ENCODE results near the gene GALT. TPM values are rescaled to one million over a fixed set of nuclear protein-coding genes. Genes with fewer than 3 reads are reported as not detected.
"Not testable (repeated sequence)": the region's sequence is repeated elsewhere in the genome, so short reads cannot be mapped to it uniquely, and the experiment has no call there.

The GALT gene
- total RNA-seq, 1 experiment from 2014 or later: 45.4 TPM

GRCh38 chr9:34638138-34638445, 8.4 kb upstream of the GALT start:
- H3K27me3 ChIP-seq (ENCODE audit: low read length): no peaks in the 10 kb centered on the region
- peaks cover 15% of the 10 kb centered on the region for H4K20me1 ChIP-seq (ENCODE audit: insufficient read depth, low read depth, low read length)
- no peaks in the 10 kb centered on the region for H3K9me3 ChIP-seq (ENCODE audit: low read length)
- no peak overlapping the region; the same call in 1 of the 2 replicates for H3K27ac ChIP-seq (ENCODE audit: low read length)
- no peak for DNase-seq
- H2AFZ ChIP-seq (ENCODE audit: low read length): peak overlapping the region; percentile 75
- peak overlapping the region; percentile 94 for H3K4me3 ChIP-seq (ENCODE audit: low read length)
- peak overlapping the region; percentile 88 for H3K9ac ChIP-seq (ENCODE audit: low read length)
- H3K9me2 ChIP-seq (replicated peaks; ENCODE audit: insufficient read depth, low read length): no peaks in the 10 kb centered on the region
- H3K79me2 ChIP-seq (ENCODE audit: low read length): peaks cover 22% of the 10 kb centered on the region
- H3K36me3 ChIP-seq (ENCODE audit: insufficient read depth, low read length): peaks cover 10% of the 10 kb centered on the region; the same call in 1 of the 2 replicates
- peak overlapping the region; percentile 88 for H3K4me2 ChIP-seq (ENCODE audit: low read depth, low read length, poor library complexity, severe bottlenecking)
- H3K4me1 ChIP-seq (ENCODE audit: low read length): peaks cover 26% of the 10 kb centered on the region

DNA sequence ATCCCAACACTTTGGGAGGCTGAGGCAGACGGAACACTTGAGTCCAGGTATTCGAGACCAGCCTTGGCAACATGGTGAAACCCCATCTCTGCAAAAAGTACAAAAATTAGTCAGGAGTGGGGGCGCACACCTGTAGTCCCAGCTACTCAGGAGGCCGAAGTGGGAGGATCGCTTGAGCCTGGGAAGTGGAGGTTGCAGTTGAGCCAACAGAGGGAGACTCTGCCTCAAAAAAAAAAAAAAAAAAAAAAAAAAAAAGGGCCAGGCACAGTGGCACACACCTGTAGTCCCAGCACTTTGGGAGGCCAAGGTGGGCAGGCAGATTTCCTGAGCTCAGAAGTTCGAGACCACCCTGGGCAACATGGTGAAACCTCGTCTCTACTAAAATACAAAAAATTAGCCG, 7.2 kb upstream of the GALT start:
- H3K36me3 ChIP-seq (ENCODE audit: insufficient read depth, low read length); H3K4me2 ChIP-seq (ENCODE audit: low read depth, low read length, poor library complexity, severe bottlenecking); H3K27ac ChIP-seq (ENCODE audit: low read length); H3K9me2 ChIP-seq (replicated peaks; ENCODE audit: insufficient read depth, low read length); DNase-seq; H3K4me3 ChIP-seq (ENCODE audit: low read length); H3K27me3 ChIP-seq (ENCODE audit: low read length); H3K9ac ChIP-seq (ENCODE audit: low read length); H3K9me3 ChIP-seq (ENCODE audit: low read length); H2AFZ ChIP-seq (ENCODE audit: low read length): not testable (repeated sequence)
- Histone ChIP-seq H3K4me1 (ENCODE audit: low read length) (peaks cover 26% of the 10 kb centered on the region), H3K79me2 (ENCODE audit: low read length) (peaks cover 22% of the 10 kb centered on the region), H4K20me1 (ENCODE audit: insufficient read depth, low read depth, low read length) (peaks cover 15% of the 10 kb centered on the region)

DNA sequence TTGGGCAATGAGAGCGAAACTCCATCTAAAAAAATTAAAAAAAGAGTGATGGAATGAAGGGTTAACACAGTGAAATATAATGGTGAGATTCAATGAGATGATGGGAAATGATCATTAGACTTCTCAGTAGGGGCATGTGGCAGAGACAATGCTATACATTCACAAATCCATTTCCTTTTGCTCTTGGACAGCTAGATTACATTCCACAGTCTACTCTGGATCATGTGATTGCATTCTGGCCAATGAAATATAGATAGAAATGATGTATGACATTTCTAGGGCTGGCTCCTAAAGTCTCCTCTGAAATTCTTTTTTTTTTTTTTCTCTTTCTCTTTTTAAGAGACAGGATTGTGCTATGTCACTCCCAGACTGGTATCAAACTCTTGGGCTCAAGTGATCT, 3.8 kb upstream of the GALT start:
- DNase-seq: no peak
- Histone ChIP-seq H2AFZ (ENCODE audit: low read length) (no peak overlapping the region), H3K9ac (ENCODE audit: low read length) (no peak overlapping the region), H4K20me1 (ENCODE audit: insufficient read depth, low read depth, low read length) (no peaks in the 10 kb centered on the region; the same call in 1 of the 2 replicates), H3K36me3 (ENCODE audit: insufficient read depth, low read length) (no peaks in the 10 kb centered on the region), H3K4me3 (ENCODE audit: low read length) (no peak overlapping the region), H3K4me2 (ENCODE audit: low read depth, low read length, poor library complexity, severe bottlenecking) (no peak overlapping the region), H3K9me3 (ENCODE audit: low read length) (no peaks in the 10 kb centered on the region), H3K27ac (ENCODE audit: low read length) (no peak overlapping the region), H3K9me2 (replicated peaks; ENCODE audit: insufficient read depth, low read length) (no peaks in the 10 kb centered on the region), H3K27me3 (ENCODE audit: low read length) (no peaks in the 10 kb centered on the region), H3K4me1 (ENCODE audit: low read length) (peaks cover 23% of the 10 kb centered on the region), H3K79me2 (ENCODE audit: low read length) (peaks cover 7% of the 10 kb centered on the region)

GRCh38 chr9:34644766-34645314, 1.6 kb upstream of the GALT start:
- no peaks in the 10 kb centered on the region for H3K27me3 ChIP-seq (ENCODE audit: low read length)
- no peaks in the 10 kb centered on the region for H3K9me3 ChIP-seq (ENCODE audit: low read length)
- H3K4me3 ChIP-seq (ENCODE audit: low read length): no peak overlapping the region
- peaks cover 12% of the 10 kb centered on the region for H3K79me2 ChIP-seq (ENCODE audit: low read length)
- peaks cover 15% of the 10 kb centered on the region for H3K4me1 ChIP-seq (ENCODE audit: low read length)
- H3K27ac ChIP-seq (ENCODE audit: low read length): no peak overlapping the region
- peaks cover 5% of the 10 kb centered on the region; the same call in 1 of the 2 replicates for H3K36me3 ChIP-seq (ENCODE audit: insufficient read depth, low read length)
- H3K9ac ChIP-seq (ENCODE audit: low read length): no peak overlapping the region
- DNase-seq: no peak
- H4K20me1 ChIP-seq (ENCODE audit: insufficient read depth, low read depth, low read length): no peaks in the 10 kb centered on the region; the same call in 1 of the 2 replicates
- H3K9me2 ChIP-seq (replicated peaks; ENCODE audit: insufficient read depth, low read length): no peaks in the 10 kb centered on the region
- no peak overlapping the region for H3K4me2 ChIP-seq (ENCODE audit: low read depth, low read length, poor library complexity, severe bottlenecking)
- no peak overlapping the region for H2AFZ ChIP-seq (ENCODE audit: low read length)

DNA sequence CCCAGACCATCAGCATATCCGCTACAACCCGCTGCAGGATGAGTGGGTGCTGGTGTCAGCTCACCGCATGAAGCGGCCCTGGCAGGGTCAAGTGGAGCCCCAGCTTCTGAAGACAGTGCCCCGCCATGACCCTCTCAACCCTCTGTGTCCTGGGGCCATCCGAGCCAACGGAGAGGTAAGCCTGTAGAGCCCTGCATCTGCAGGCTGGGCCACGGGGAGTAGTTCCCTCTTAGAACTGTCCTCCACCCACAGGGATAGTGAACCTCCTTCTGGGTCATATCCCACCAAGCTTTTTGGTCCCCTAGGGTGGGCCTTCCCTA, 569 bp downstream of the GALT start:
- Histone ChIP-seq H3K36me3 (ENCODE audit: insufficient read depth, low read length) (peaks cover 5% of the 10 kb centered on the region; the same call in 1 of the 2 replicates), H3K27me3 (ENCODE audit: low read length) (no peaks in the 10 kb centered on the region), H2AFZ (ENCODE audit: low read length) (peak overlapping the region; percentile 89; the same call in 1 of the 2 replicates), H3K79me2 (ENCODE audit: low read length) (peaks cover 12% of the 10 kb centered on the region), H3K9me2 (replicated peaks; ENCODE audit: insufficient read depth, low read length) (no peaks in the 10 kb centered on the region), H4K20me1 (ENCODE audit: insufficient read depth, low read depth, low read length) (no peaks in the 10 kb centered on the region; the same call in 1 of the 2 replicates), H3K4me2 (ENCODE audit: low read depth, low read length, poor library complexity, severe bottlenecking) (peak overlapping the region; percentile 78), H3K9ac (ENCODE audit: low read length) (peak overlapping the region; percentile 89), H3K27ac (ENCODE audit: low read length) (no peak overlapping the region), H3K4me1 (ENCODE audit: low read length) (peaks cover 15% of the 10 kb centered on the region), H3K4me3 (ENCODE audit: low read length) (peak overlapping the region; percentile 88), H3K9me3 (ENCODE audit: low read length) (no peaks in the 10 kb centered on the region)
- no peak for DNase-seq

GRCh38 chr9:34647651-34648050, 1.2 kb downstream of the GALT start:
- no peaks in the 10 kb centered on the region for H3K9me2 ChIP-seq (replicated peaks; ENCODE audit: insufficient read depth, low read length)
- H3K27ac ChIP-seq (ENCODE audit: low read length): no peak overlapping the region
- peaks cover 15% of the 10 kb centered on the region for H3K4me1 ChIP-seq (ENCODE audit: low read length)
- no peak for DNase-seq
- H3K4me2 ChIP-seq (ENCODE audit: low read depth, low read length, poor library complexity, severe bottlenecking): peak overlapping the region; percentile 78
- H3K36me3 ChIP-seq (ENCODE audit: insufficient read depth, low read length): peaks cover 5% of the 10 kb centered on the region; the same call in 1 of the 2 replicates
- H3K9me3 ChIP-seq (ENCODE audit: low read length): no peaks in the 10 kb centered on the region
- peak overlapping the region; percentile 89 for H3K9ac ChIP-seq (ENCODE audit: low read length)
- no peaks in the 10 kb centered on the region for H3K27me3 ChIP-seq (ENCODE audit: low read length)
- peaks cover 12% of the 10 kb centered on the region for H3K79me2 ChIP-seq (ENCODE audit: low read length)
- peak overlapping the region; percentile 88 for H3K4me3 ChIP-seq (ENCODE audit: low read length)
- no peak overlapping the region for H2AFZ ChIP-seq (ENCODE audit: low read length)
- no peaks in the 10 kb centered on the region; the same call in 1 of the 2 replicates for H4K20me1 ChIP-seq (ENCODE audit: insufficient read depth, low read depth, low read length)

GRCh38 chr9:34648673-34649072, 2.2 kb downstream of the GALT start:
- no peak overlapping the region for H3K9ac ChIP-seq (ENCODE audit: low read length)

DNA sequence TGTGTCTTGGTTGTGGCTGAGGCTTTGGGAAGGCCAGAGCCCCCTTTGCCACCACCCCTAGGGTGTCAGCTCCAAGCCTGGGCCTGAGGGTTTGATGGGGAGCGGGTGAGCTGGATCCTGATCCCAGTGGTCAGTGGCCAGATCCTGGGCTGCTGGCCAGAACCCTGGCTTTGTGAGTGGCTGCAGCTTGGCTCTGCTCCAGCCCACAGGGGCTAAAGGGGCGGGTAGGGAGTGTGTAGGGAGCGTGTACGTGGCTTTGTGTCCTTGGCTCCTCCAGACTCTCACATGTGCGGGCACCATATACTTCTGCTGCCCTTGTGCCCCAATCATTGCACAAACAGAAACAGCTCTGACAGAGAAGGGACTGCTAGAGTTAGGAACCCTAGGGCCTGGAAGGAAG, 4.3 kb downstream of the GALT start:
- Histone ChIP-seq H3K9me2 (replicated peaks; ENCODE audit: insufficient read depth, low read length) (no peaks in the 10 kb centered on the region), H4K20me1 (ENCODE audit: insufficient read depth, low read depth, low read length) (no peaks in the 10 kb centered on the region; the same call in 1 of the 2 replicates), H3K9me3 (ENCODE audit: low read length) (no peaks in the 10 kb centered on the region), H3K4me2 (ENCODE audit: low read depth, low read length, poor library complexity, severe bottlenecking) (no peak overlapping the region), H3K4me1 (ENCODE audit: low read length) (peaks cover 15% of the 10 kb centered on the region), H2AFZ (ENCODE audit: low read length) (no peak overlapping the region), H3K27ac (ENCODE audit: low read length) (no peak overlapping the region), H3K79me2 (ENCODE audit: low read length) (peaks cover 12% of the 10 kb centered on the region), H3K9ac (ENCODE audit: low read length) (no peak overlapping the region), H3K36me3 (ENCODE audit: insufficient read depth, low read length) (peaks cover 5% of the 10 kb centered on the region; the same call in 1 of the 2 replicates), H3K4me3 (ENCODE audit: low read length) (no peak overlapping the region), H3K27me3 (ENCODE audit: low read length) (no peaks in the 10 kb centered on the region)
- no peak for DNase-seq

More at GRCh38 chr9:34648673-34649072, 2.2 kb downstream of the GALT start:
- Histone ChIP-seq H3K27me3 (ENCODE audit: low read length) (no peaks in the 10 kb centered on the region), H3K79me2 (ENCODE audit: low read length) (peaks cover 12% of the 10 kb centered on the region), H3K27ac (ENCODE audit: low read length) (no peak overlapping the region), H3K4me2 (ENCODE audit: low read depth, low read length, poor library complexity, severe bottlenecking) (no peak overlapping the region), H3K9me2 (replicated peaks; ENCODE audit: insufficient read depth, low read length) (no peaks in the 10 kb centered on the region), H2AFZ (ENCODE audit: low read length) (no peak overlapping the region), H3K4me3 (ENCODE audit: low read length) (no peak overlapping the region), H3K9me3 (ENCODE audit: low read length) (no peaks in the 10 kb centered on the region), H3K36me3 (ENCODE audit: insufficient read depth, low read length) (peaks cover 5% of the 10 kb centered on the region; the same call in 1 of the 2 replicates), H4K20me1 (ENCODE audit: insufficient read depth, low read depth, low read length) (no peaks in the 10 kb centered on the region; the same call in 1 of the 2 replicates), H3K4me1 (ENCODE audit: low read length) (peaks cover 15% of the 10 kb centered on the region)
- DNase-seq: no peak
